ENCODE results near the gene CCDC7. TPM values are rescaled to one million over a fixed set of nuclear protein-coding genes. Genes with fewer than 3 reads are reported as not detected.
"Not testable (repeated sequence)": the region's sequence is repeated elsewhere in the genome, so short reads cannot be mapped to it uniquely, and the experiment has no call there.

The CCDC7 gene
- total RNA-seq, 8 experiments from 2014 or later = 4.1 to 59.0 (median 19.5) TPM

DNA sequence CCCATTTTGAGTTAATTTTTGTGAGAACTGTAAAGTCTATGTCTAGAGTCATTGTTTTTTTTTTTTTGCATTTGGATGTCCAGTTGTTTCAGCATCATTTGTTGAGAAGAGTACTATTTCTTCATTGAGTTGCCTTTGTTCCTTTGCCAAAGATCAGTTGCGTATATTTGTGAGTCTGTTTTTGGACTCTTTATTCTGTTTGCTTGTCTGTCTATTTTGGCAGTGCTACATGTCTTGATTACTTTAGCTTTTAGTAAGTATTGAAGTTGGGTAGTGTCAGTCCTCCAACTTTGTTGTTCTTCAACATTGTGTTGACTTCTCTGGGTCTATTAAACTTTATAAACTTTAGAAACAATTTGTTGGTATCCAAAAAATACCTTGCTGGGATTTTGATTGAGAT, 31.6 kb downstream of the CCDC7 start:
- 86 to 100% (median 100%) methylated on average over 1 of the region's 1 CpG; no CpG with 5 or more reads in 2 of the 10 experiments for WGBS, 10 experiments

DNA sequence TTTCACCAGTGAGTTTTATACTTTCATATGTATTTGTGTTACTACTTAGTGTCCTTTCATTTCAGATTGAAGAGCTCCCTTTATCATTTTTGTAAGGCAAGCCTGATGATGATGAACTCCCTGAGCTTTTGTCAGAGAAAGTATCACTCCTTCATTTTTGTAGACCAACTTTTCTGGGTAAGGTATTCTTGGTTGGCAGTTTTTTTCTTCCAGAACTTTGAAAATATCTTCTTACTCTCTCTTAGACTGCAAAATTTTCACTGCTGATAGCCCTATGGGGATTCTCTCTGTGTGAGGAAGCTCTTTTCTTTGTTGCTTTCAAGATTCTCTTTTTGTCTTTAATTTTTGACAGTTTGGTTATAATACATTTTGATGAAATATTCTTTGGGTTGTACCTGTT, 35.7 kb downstream of the CCDC7 start:
- no peak for ATAC-seq (replicated peaks in 6 of 8)
- Histone ChIP-seq H3K27ac (no peak overlapping the region), H3K4me1 (replicated peaks in 1 of 2) (no peaks in the 10 kb centered on the region), H3K4me3 (no peak overlapping the region)
- in situ Hi-C loops (cut with MboI; ENCODE audit: low pct_unique_long_range_greater_than_20kb in 2 of 9, low sequenced_read_pairs in 9 of 9, unreplicated experiment in 9 of 9) = no loop called here

More for the DNA sequence above, 31.6 kb downstream of the CCDC7 start:
- Histone ChIP-seq H3K27ac (no peak overlapping the region), H3K4me1 (replicated peaks in 1 of 2) (no peaks in the 10 kb centered on the region), H3K4me3 (no peak overlapping the region)
- in situ Hi-C loops (cut with MboI; ENCODE audit: low pct_unique_long_range_greater_than_20kb in 2 of 9, low sequenced_read_pairs in 9 of 9, unreplicated experiment in 9 of 9) = no loop called here
- no peak for ATAC-seq (replicated peaks in 6 of 8)

DNA sequence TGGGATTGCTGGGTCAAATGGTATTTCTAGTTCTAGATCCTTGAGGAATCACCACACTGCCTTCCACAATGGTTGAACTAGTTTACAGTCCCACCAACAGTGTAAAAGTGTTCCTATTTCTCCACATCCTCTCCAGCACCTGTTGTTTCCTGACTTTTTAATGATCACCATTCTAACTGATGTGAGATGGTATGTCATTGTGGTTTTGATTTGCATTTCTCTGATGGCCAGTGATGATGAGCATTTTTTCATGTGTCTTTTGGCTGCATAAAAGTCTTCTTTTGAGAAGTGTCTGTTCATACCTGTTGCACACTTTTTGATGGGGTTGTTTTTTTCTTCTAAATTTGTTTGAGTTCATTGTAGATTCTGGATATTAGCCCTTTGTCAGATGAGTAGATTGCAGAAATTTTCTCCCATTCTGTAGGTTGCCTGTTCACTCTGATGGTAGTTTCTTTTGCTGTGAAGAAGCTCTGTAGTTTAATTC, 37.1 kb downstream of the CCDC7 start:
- H3K4me3 ChIP-seq; in situ Hi-C loops (cut with MboI; ENCODE audit: low pct_unique_long_range_greater_than_20kb in 2 of 9, low sequenced_read_pairs in 9 of 9, unreplicated experiment in 9 of 9); ATAC-seq (replicated peaks in 6 of 8): not testable (repeated sequence)

DNA sequence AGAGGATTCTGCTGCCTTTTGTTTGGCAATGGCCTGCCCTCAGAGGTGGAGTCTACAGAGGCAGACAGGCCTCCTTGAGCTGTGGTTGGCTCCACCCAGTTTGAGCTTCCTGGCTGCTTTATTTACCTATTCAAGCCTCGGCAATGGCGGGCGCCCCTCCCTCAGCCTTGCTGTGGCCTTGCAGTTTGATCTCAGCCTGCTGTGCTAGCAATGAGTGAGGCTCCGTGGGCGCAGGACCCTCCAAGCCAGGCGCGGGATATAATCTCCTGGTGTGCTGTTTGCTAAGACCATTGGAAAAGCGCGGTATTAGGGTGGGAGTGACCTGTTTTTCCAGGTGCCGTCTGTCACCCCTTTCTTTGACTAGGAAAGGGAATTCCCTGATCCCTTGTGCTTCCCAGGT, 42.1 kb downstream of the CCDC7 start:
- H3K27ac ChIP-seq; in situ Hi-C loops (cut with MboI; ENCODE audit: low pct_unique_long_range_greater_than_20kb in 2 of 9, low sequenced_read_pairs in 9 of 9, unreplicated experiment in 9 of 9); H3K4me3 ChIP-seq; H3K4me1 ChIP-seq (replicated peaks in 1 of 2); ATAC-seq (replicated peaks in 6 of 8): not testable (repeated sequence)
- WGBS, 10 experiments = 67 to 100% (median 97%) methylated on average over 1 to 7 of the region's 10 CpGs; no CpG with 5 or more reads in 5 of the 10 experiments

More for the DNA sequence above, 37.1 kb downstream of the CCDC7 start:
- H3K4me1 ChIP-seq (replicated peaks in 1 of 2); H3K27ac ChIP-seq: not testable (repeated sequence)

DNA sequence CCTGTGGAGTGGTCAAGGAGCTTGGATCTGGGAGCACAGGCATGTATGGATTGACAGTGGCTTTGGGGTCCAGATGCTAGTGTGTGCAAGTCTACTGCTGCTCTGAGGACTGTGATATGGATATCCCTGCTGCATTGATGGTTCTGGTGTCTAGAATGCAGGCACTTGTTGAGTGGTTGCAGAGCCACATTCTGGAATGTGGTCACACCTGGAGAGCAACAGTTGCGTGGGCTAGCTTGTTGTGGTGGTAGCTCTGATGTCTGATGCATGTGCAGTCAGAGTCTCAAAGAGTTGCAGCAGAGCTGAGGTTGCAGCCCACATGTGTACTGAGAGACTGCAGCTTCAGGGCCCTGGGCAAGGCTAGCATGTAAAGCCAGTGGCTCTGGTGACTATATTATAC, 43.2 kb downstream of the CCDC7 start:
- Histone ChIP-seq H3K4me1 (replicated peaks in 1 of 2) (no peaks in the 10 kb centered on the region), H3K27ac (no peak overlapping the region), H3K4me3 (no peak overlapping the region)
- no peak for ATAC-seq (replicated peaks in 6 of 8)
- 83 to 100% methylated on average over 1 of the region's 1 CpG; no CpG with 5 or more reads in 8 of the 10 experiments for WGBS, 10 experiments
- in situ Hi-C loops (cut with MboI; ENCODE audit: low pct_unique_long_range_greater_than_20kb in 2 of 9, low sequenced_read_pairs in 9 of 9, unreplicated experiment in 9 of 9) = no loop called here

DNA sequence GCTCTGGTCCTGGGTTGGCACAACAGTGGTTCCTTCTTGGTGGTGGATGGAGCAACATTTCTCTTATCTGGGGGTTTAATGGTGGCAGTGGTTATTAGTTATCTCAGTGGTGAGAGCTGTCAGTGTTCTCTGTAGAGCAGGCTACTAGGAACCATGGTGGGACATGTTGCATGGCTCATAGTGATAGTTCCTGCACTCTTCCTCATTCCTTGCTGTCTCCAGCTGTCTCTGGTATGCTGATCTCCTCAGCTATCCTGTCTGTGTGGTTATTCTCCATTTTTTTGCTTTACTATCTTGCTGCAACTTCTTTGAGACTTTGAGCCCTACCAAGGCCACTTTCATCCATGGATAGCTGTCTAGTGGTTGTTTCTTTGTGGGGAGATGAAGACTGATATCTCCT, 44.0 kb downstream of the CCDC7 start:
- ATAC-seq (replicated peaks in 6 of 8) = no peak
- no peaks in the 10 kb centered on the region for H3K4me1 ChIP-seq (replicated peaks in 1 of 2)
- H3K4me3 ChIP-seq = no peak overlapping the region
- no peak overlapping the region for H3K27ac ChIP-seq
- in situ Hi-C loops (cut with MboI; ENCODE audit: low pct_unique_long_range_greater_than_20kb in 2 of 9, low sequenced_read_pairs in 9 of 9, unreplicated experiment in 9 of 9) = no loop called here

DNA sequence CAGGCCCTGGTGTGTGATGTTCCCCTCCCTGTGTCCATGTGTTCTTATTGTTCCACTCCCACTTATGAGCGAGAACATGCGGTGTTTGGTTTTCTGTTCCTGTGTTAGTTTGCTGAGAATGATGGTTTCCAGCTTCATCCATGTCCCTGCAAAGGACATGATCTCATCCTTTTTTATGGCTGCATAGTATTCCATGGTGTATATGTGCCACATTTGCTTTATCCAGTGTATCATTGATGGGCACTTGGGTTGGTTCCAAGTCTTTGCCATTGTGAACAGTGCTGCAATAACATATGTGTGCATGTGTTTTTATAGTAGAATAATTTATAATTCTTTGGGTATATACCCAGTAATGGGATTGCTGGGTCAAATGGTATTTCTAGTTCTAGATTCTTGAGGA, 48.6 kb downstream of the CCDC7 start:
- H3K4me1 ChIP-seq (replicated peaks in 1 of 2); H3K4me3 ChIP-seq; in situ Hi-C loops (cut with MboI; ENCODE audit: low pct_unique_long_range_greater_than_20kb in 2 of 9, low sequenced_read_pairs in 9 of 9, unreplicated experiment in 9 of 9); ATAC-seq (replicated peaks in 6 of 8); H3K27ac ChIP-seq: not testable (repeated sequence)
- 80 to 100% methylated on average over 1 of the region's 2 CpGs; no CpG with 5 or more reads in 8 of the 10 experiments for WGBS, 10 experiments

DNA sequence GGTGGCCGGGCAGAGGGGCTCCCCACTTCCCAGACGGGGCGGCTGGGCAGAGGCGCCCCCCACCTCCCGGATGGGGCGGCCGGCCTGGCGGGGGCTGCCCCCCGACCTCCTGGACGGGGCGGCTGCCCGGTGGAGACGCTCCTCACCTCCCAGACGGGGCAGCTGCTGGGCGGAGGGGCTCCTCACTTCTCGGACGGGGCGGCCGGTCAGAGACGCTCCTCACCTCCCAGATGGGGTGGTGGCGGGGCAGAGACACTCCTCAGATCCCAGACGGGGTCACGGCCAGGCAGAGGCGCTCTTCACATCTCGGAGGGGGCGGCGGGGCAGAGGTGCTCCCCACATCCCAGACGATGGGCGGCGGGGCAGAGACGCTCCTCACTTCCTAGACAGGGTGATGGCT, 54.2 kb downstream of the CCDC7 start:
- H3K4me3 ChIP-seq; H3K4me1 ChIP-seq (replicated peaks in 1 of 2); in situ Hi-C loops (cut with MboI; ENCODE audit: low pct_unique_long_range_greater_than_20kb in 2 of 9, low sequenced_read_pairs in 9 of 9, unreplicated experiment in 9 of 9); ATAC-seq (replicated peaks in 6 of 8); H3K27ac ChIP-seq: not testable (repeated sequence)
- WGBS, 10 experiments = no CpG with 5 or more reads among the region's 31 CpGs

DNA sequence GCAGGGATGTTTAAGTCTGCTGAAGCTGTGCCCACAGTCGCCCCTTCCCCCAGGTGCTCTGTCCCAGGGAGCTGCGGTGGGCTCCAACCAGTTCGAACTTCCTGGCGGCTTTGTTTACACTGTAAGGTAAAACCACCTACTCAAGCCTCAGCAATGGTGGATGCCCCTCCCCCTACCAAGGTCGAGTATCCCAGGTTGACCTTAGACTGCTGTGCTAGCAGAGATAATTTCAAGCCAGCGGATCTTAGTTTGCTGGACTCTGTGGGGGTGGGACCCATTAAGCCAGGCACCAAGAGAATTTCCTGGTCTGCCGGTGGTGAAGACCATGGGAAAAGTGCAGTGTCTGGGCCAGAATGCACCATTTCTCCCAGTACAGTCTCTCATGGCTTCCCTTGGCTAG, 56.0 kb downstream of the CCDC7 start:
- H3K4me3 ChIP-seq = no peak overlapping the region
- no peak overlapping the region for H3K27ac ChIP-seq
- no peaks in the 10 kb centered on the region for H3K4me1 ChIP-seq (replicated peaks in 1 of 2)
- in situ Hi-C loops (cut with MboI; ENCODE audit: low pct_unique_long_range_greater_than_20kb in 2 of 9, low sequenced_read_pairs in 9 of 9, unreplicated experiment in 9 of 9) = no loop called here
- ATAC-seq (replicated peaks in 6 of 8) = no peak
- 86 to 100% (median 94%) methylated on average over 1 to 7 of the region's 7 CpGs; no CpG with 5 or more reads in 6 of the 10 experiments for WGBS, 10 experiments

DNA sequence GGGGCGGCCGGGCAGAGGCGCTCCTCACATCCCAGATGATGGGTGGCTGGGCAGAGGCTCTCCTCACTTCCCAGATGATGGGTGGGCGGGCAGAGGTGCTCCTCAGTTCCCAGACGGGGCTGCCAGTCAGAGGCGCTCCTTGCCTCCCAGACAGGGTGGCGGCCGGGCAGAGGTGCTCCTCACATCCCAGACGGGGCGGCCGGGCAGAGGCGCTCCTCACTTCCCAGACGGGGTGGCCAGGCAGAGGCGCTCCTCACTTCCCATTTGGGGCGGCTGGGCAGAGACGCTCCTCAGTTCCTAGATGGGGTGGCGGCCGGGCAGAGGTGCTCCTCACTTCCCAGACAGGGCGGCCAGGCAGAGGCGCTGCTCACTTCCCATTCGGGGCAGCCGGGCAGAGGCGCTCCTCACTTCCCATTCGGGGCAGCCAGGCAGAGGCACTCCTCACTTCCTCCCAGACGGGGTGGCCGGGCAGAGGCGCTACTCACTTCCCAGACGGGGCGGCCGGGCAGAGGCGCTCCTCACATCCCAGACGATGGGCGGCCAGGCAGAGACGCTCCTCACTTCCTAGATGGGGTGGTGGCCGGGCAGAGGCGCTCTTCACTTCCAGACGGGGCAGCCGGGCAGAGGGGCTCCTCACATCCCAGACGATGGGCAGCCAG, 60.0 kb downstream of the CCDC7 start:
- H3K4me3 ChIP-seq; H3K27ac ChIP-seq; H3K4me1 ChIP-seq (replicated peaks in 1 of 2); in situ Hi-C loops (cut with MboI; ENCODE audit: low pct_unique_long_range_greater_than_20kb in 2 of 9, low sequenced_read_pairs in 9 of 9, unreplicated experiment in 9 of 9); ATAC-seq (replicated peaks in 6 of 8): not testable (repeated sequence)
- WGBS, 10 experiments = no CpG with 5 or more reads among the region's 39 CpGs

DNA sequence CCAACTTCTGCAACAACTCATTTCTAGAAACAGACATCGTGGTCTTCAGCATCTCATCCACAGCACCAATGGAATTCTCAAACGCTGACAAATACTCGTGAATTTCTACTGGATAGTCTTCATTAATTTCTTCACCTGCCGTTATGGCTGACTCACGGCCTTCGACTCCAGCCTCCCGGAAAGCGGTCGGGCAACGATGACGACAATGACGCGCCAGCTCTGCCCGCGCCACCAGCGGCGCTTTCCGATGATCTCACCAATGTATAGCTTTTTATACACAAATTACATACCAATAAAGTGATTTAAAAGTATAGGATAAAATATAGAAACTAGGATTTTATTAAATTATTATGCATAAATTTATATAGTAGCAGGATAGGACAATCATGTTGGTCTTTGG, 65.7 kb downstream of the CCDC7 start:
- H3K4me3 ChIP-seq = no peak overlapping the region
- no peak overlapping the region for H3K27ac ChIP-seq
- 80 to 100% (median 91%) methylated on average over 1 to 17 of the region's 18 CpGs; no CpG with 5 or more reads in 2 of the 10 experiments for WGBS, 10 experiments
- in situ Hi-C loops (cut with MboI; ENCODE audit: low pct_unique_long_range_greater_than_20kb in 2 of 9, low sequenced_read_pairs in 9 of 9, unreplicated experiment in 9 of 9) = no loop called here
- H3K4me1 ChIP-seq (replicated peaks in 1 of 2) = no peaks in the 10 kb centered on the region
- no peak for ATAC-seq (replicated peaks in 6 of 8)

DNA sequence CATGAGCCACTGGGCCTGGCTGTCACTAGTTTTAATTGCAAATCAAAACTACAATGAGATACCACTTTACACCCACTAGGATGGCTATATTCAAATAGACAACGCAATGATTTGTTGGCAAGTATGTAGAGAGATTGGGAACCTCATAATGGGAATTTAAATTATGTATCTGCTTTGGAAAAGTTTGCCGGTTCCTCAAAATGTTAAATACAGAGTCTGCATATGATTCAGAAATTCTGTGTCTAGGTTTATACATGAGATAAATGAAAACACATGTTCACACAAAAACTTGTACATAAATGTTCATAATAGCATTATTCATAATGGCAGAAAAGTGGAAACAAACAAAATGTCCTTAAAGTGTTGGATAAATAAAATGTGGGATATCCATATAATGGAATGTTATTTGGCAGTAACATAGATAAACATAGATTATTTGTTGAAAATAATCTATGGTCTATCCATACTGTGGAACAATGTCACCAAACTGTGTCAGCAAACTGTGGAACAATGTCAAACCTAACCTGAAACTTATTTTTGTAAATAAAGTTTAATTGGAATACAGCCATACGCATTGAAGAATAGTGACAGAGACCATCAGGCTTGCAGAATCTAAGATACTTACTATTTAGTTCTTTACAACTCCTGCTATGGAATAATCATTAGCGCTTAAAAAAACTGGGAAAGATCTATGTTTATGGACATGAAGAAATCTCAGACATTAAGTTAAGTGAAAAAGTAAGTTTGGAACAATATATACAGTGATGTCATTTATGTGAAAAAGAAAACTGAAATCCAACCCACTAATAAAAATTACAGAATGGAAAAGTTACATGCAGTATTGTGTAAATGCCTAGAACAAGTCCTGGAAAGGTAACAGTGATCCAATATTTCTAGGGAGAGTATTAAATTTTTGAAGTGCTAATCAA, 70.9 kb downstream of the CCDC7 start:
- 16 to 100% (median 90%) methylated on average over 2 to 4 of the region's 4 CpGs for WGBS, 10 experiments
- Histone ChIP-seq H3K4me1 (replicated peaks in 1 of 2) (no peaks in the 10 kb centered on the region), H3K27ac (no peak overlapping the region), H3K4me3 (no peak overlapping the region)
- in situ Hi-C loops (cut with MboI; ENCODE audit: low pct_unique_long_range_greater_than_20kb in 2 of 9, low sequenced_read_pairs in 9 of 9, unreplicated experiment in 9 of 9) = no loop called here
- ATAC-seq (replicated peaks in 6 of 8) = peak in 3 of 8 experiments; percentile 50 to 83 (median 76)

DNA sequence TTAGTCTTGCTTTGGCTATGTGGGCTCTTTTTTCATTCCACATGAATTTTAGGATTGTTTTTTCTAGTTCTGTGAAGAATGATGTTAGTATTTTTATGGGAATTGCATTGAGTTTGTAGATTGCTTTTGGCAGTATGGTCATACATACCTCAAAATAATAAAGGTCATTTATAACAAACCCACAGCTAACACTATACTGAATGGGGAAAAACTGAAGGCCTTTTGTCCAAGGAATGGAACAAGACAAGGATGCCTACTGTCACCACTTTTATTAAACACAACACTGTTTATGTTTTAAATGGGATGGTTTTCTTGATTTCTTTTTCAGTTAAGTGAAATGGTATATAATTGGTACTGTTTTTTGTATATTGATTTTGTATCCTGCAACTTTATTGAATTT, 84.3 kb downstream of the CCDC7 start:
- in situ Hi-C loops (cut with MboI; ENCODE audit: low pct_unique_long_range_greater_than_20kb in 2 of 9, low sequenced_read_pairs in 9 of 9, unreplicated experiment in 9 of 9) = no loop called here
- Histone ChIP-seq H3K4me1 (replicated peaks in 1 of 2) (no peaks in the 10 kb centered on the region), H3K27ac (no peak overlapping the region), H3K4me3 (no peak overlapping the region)
- ATAC-seq (replicated peaks in 6 of 8) = no peak

Measured in motor neuron (in vitro differentiated cells).